ENCODE results near the gene CELF2. TPM values are rescaled to one million over a fixed set of nuclear protein-coding genes. Genes with fewer than 3 reads are reported as not detected.

The CELF2 gene
- total RNA-seq, 1 experiment from 2014 or later: not detected

- H3K36me3 Mint-ChIP-seq (ENCODE audit: insufficient read depth, unreplicated experiment): no peaks in the 10 kb centered on the region
- TF ChIP-seq CTCF (IDR thresholded peaks at IDR 0.05; ENCODE audit: unreplicated experiment): no peak
Observed at GRCh38 chr10:11223081-11223480, 205.4 kb downstream of the CELF2 start.

GRCh38 chr10:11223507-11224140 is 206.0 kb downstream of the CELF2 start:
- CTCF ChIA-PET: no interaction called here
- Mint-ChIP-seq H3K4me3 (ENCODE audit: low read depth, unreplicated experiment) (no peak overlapping the region), H3K9me3 (ENCODE audit: low read depth, unreplicated experiment) (peaks cover 3% of the 10 kb centered on the region), H3K27me3 (ENCODE audit: unreplicated experiment) (peaks cover 24% of the 10 kb centered on the region), H3K27ac (ENCODE audit: unreplicated experiment) (no peak overlapping the region), H3K4me1 (ENCODE audit: low read depth, unreplicated experiment) (no peaks in the 10 kb centered on the region), H3K36me3 (ENCODE audit: insufficient read depth, unreplicated experiment) (no peaks in the 10 kb centered on the region)
- no peak for TF ChIP-seq CTCF (IDR thresholded peaks at IDR 0.05; ENCODE audit: unreplicated experiment)
- intact Hi-C loops (cut with micrococcal nuclease; ENCODE audit: unreplicated experiment): no loop called here
- no TSS peak for BruUV-seq (replicated peaks)
- no peak for DNase-seq

More at GRCh38 chr10:11223081-11223480, 205.4 kb downstream of the CELF2 start:
- intact Hi-C loops (cut with micrococcal nuclease; ENCODE audit: unreplicated experiment): no loop called here
- BruUV-seq (replicated peaks): no TSS peak
- peaks cover 24% of the 10 kb centered on the region for H3K27me3 Mint-ChIP-seq (ENCODE audit: unreplicated experiment)
- no peak for DNase-seq
- no peak overlapping the region for H3K27ac Mint-ChIP-seq (ENCODE audit: unreplicated experiment)
- H3K4me3 Mint-ChIP-seq (ENCODE audit: low read depth, unreplicated experiment): no peak overlapping the region
- no peaks in the 10 kb centered on the region for H3K4me1 Mint-ChIP-seq (ENCODE audit: low read depth, unreplicated experiment)
- peaks cover 3% of the 10 kb centered on the region for H3K9me3 Mint-ChIP-seq (ENCODE audit: low read depth, unreplicated experiment)
- CTCF ChIA-PET: no interaction called here

GRCh38 chr10:11224321-11224720 is 206.6 kb downstream of the CELF2 start:
- BruUV-seq (replicated peaks): no TSS peak
- CTCF ChIA-PET: no interaction called here
- intact Hi-C loops (cut with micrococcal nuclease; ENCODE audit: unreplicated experiment): no loop called here
- Mint-ChIP-seq H3K27me3 (ENCODE audit: unreplicated experiment) (peaks cover 24% of the 10 kb centered on the region), H3K36me3 (ENCODE audit: insufficient read depth, unreplicated experiment) (no peaks in the 10 kb centered on the region), H3K9me3 (ENCODE audit: low read depth, unreplicated experiment) (peaks cover 3% of the 10 kb centered on the region), H3K4me3 (ENCODE audit: low read depth, unreplicated experiment) (no peak overlapping the region), H3K4me1 (ENCODE audit: low read depth, unreplicated experiment) (no peaks in the 10 kb centered on the region), H3K27ac (ENCODE audit: unreplicated experiment) (no peak overlapping the region)
- no peak for TF ChIP-seq CTCF (IDR thresholded peaks at IDR 0.05; ENCODE audit: unreplicated experiment)
- DNase-seq: no peak

- CTCF ChIA-PET: no interaction called here
- Mint-ChIP-seq H3K27me3 (ENCODE audit: unreplicated experiment) (peaks cover 29% of the 10 kb centered on the region), H3K4me1 (ENCODE audit: low read depth, unreplicated experiment) (no peaks in the 10 kb centered on the region), H3K9me3 (ENCODE audit: low read depth, unreplicated experiment) (peaks cover 3% of the 10 kb centered on the region), H3K4me3 (ENCODE audit: low read depth, unreplicated experiment) (no peak overlapping the region), H3K36me3 (ENCODE audit: insufficient read depth, unreplicated experiment) (no peaks in the 10 kb centered on the region), H3K27ac (ENCODE audit: unreplicated experiment) (no peak overlapping the region)
- no peak for TF ChIP-seq CTCF (IDR thresholded peaks at IDR 0.05; ENCODE audit: unreplicated experiment)
- intact Hi-C loops (cut with micrococcal nuclease; ENCODE audit: unreplicated experiment): no loop called here
- DNase-seq: no peak
- BruUV-seq (replicated peaks): no TSS peak
Observed at GRCh38 chr10:11224792-11225416, 207.2 kb downstream of the CELF2 start.
